ENCODE measurements around the gene RNU1-3.
"Not testable (repeated sequence)": the region's sequence is repeated elsewhere in the genome, so short reads cannot be mapped to it uniquely, and the experiment has no call there.

- TF ChIP-seq EZH2phosphoT487 (IDR thresholded peaks at IDR 0.05; ENCODE audit: insufficient read depth, low read depth); EZH2 (IDR thresholded peaks at IDR 0.05; ENCODE audit: insufficient read depth, poor library complexity, severe bottlenecking): not testable (repeated sequence)
Observed at GRCh38 chr1:16682803-16683202, 16.1 kb upstream of the RNU1-3 start.
